KMS-11 (cell line): ENCODE measurements around the gene GSK3B.

ENCODE experiments used
- H2AFZ ChIP-seq: fragments of 200-600 bp; sonication (generic); 2 replicates; pipeline ENCODE4 v1.6.1; 2016; ENCODE audit warnings: antibody characterized with exemption, mixed run types, low read depth
- H3K27ac ChIP-seq: fragments of 200-600 bp; sonication (generic); 2 replicates; pipeline ENCODE4 v1.6.1; 2016; ENCODE audit warnings: mild to moderate bottlenecking, mixed run types
- H3K27me3 ChIP-seq: fragments of 200-600 bp; sonication (generic); 2 replicates; pipeline ENCODE4 v1.6.1; 2017; ENCODE audit warnings: mild to moderate bottlenecking, low read depth, mixed run types, moderate library complexity; ENCODE audit not compliant: insufficient read depth
- H3K36me3 ChIP-seq: fragments of 200-600 bp; sonication (generic); 2 replicates; pipeline ENCODE4 v1.6.1; 2017; ENCODE audit warnings: mild to moderate bottlenecking, mixed run types; ENCODE audit not compliant: insufficient read depth
- H3K4me1 ChIP-seq: fragments of 200-600 bp; sonication (generic); 2 replicates; pipeline ENCODE4 v1.6.1; 2016; ENCODE audit warnings: mild to moderate bottlenecking, low read depth, mixed run types; ENCODE audit not compliant: poor library complexity, severe bottlenecking
- H3K4me2 ChIP-seq: fragments of 200-600 bp; sonication (generic); 2 replicates; pipeline ENCODE4 v1.7.0; 2016; ENCODE audit warnings: mild to moderate bottlenecking, mixed run types
- H3K4me3 ChIP-seq: fragments of 200-600 bp; sonication (generic); IDR thresholded peaks from 2 replicates; pipeline ENCODE4 v1.6.1; 2017; ENCODE audit warnings: low read depth, low read length, mixed read lengths; ENCODE audit not compliant: insufficient read depth
- H3K79me2 ChIP-seq: fragments of 200-600 bp; sonication (generic); 2 replicates; pipeline ENCODE4 v1.6.1; 2016; ENCODE audit warnings: low read depth, mixed run types; ENCODE audit not compliant: insufficient read depth
- H3K9ac ChIP-seq: fragments of 200-600 bp; sonication (generic); 2 replicates; pipeline ENCODE4 v1.6.1; 2016; ENCODE audit warnings: mild to moderate bottlenecking, mixed run types
- H4K20me1 ChIP-seq: fragments of 200-600 bp; sonication (generic); 2 replicates; pipeline ENCODE4 v1.6.1; 2016; ENCODE audit warnings: mild to moderate bottlenecking, mixed run types; ENCODE audit not compliant: insufficient read depth
- TF ChIP-seq, protein P1 (sequence below): fragments of 200-600 bp; sonication (generic); conservative IDR thresholded peaks from 2 replicates; pipeline ENCODE4 v1.6.1; 2017; ENCODE audit warnings: low read depth, mild to moderate bottlenecking, antibody characterized with exemption, low read length, moderate library complexity, mixed read lengths

GSK3B gene

DNA sequence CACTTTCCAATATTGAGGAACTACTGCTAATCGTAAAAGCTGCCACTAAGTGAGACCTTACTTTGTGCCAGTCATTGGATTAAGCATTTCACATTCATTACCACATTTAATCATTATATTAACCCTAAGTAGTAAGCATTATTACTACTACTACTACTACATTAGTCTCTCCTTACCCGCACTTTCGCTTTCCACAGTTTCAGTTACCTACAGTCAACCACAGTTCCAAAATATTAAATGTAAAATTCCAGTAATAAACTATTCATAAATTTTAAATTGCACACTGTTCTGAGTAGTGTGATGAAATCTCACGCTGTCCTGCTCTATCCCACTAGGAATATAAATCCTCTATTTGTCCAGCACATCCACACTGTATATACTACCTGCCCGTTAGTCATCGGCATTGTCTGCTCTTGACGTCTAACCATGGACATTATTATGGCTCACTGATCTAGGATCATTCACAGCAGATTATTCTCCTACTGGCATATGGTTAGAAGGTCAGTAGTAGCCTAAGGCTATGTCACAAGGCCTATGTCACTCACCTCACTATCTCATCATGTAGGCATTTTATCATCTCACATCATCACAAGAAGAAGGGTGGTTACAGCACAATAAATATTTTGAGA, 121.1 kb downstream of the GSK3B start:
- Histone ChIP-seq H3K36me3 (no peaks in the 10 kb centered on the region), H4K20me1 (no peaks in the 10 kb centered on the region), H3K4me1 (no peaks in the 10 kb centered on the region), H3K27me3 (no peaks in the 10 kb centered on the region), H3K9ac (no peak overlapping the region), H3K4me3 (no peak overlapping the region), H3K79me2 (peaks cover 46% of the 10 kb centered on the region), H3K27ac (no peak overlapping the region), H2AFZ (no peak overlapping the region), H3K4me2 (no peak overlapping the region)
- TF ChIP-seq, protein P1, sequence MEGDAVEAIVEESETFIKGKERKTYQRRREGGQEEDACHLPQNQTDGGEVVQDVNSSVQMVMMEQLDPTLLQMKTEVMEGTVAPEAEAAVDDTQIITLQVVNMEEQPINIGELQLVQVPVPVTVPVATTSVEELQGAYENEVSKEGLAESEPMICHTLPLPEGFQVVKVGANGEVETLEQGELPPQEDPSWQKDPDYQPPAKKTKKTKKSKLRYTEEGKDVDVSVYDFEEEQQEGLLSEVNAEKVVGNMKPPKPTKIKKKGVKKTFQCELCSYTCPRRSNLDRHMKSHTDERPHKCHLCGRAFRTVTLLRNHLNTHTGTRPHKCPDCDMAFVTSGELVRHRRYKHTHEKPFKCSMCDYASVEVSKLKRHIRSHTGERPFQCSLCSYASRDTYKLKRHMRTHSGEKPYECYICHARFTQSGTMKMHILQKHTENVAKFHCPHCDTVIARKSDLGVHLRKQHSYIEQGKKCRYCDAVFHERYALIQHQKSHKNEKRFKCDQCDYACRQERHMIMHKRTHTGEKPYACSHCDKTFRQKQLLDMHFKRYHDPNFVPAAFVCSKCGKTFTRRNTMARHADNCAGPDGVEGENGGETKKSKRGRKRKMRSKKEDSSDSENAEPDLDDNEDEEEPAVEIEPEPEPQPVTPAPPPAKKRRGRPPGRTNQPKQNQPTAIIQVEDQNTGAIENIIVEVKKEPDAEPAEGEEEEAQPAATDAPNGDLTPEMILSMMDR: no peak

DNA sequence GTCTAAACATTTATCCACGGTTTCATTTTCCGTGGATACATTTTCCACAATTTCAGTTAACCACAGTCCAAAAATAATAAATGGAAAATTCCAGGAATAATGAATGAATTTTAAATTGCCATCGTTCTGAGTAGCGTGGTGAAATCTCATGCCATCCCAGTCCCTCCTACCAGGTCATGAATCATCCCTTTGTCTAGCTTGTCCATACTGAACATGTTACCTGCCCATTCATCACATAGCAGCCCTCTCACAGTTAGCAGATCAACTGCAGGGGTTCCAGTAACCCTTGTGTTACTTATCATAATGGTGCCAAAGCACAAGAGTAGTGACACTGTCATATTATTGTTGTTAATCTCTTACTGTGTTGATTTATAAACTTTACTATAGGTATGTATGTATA, 124.5 kb downstream of the GSK3B start:
- no peak overlapping the region for H2AFZ ChIP-seq
- no peak overlapping the region for H3K4me2 ChIP-seq
- no peaks in the 10 kb centered on the region for H3K27me3 ChIP-seq
- no peaks in the 10 kb centered on the region for H3K36me3 ChIP-seq
- H3K27ac ChIP-seq: no peak overlapping the region
- H3K9ac ChIP-seq: no peak overlapping the region
- no peaks in the 10 kb centered on the region for H3K4me1 ChIP-seq
- no peak overlapping the region for H3K4me3 ChIP-seq
- TF ChIP-seq, protein P1: no peak
- H3K79me2 ChIP-seq: peaks cover 24% of the 10 kb centered on the region; the same call in 1 of the 2 replicates
- no peaks in the 10 kb centered on the region for H4K20me1 ChIP-seq

DNA sequence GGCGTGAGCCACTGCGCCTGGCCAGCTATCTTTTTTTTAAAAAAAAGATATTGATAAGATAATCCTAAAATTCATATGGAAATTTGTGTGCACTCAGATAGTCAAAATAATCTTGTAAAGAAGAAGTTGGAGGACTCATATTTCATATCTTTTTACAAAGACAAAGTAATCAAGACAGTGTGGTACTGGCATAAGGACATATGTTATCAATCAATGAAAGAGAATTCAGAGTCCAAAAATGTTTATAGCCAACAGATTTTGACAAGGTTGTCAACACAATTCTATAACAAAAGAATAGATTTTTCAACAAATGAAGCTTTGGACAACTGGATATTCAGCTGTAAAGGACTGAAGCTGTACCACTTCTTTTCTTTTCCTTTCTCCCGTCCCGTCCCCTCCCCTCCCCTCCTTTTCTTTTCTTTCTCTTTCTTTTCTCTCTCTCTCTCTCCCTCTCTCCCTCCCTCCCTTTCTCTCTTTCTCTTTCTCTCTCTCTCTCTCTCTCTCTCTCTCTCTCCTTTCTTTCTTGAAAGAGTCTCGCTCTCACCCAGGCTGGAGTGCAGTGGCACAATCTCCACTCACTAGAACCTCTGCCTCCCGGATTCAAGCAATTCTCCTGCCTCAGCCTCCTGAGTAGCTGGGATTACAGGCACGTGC, 126.8 kb downstream of the GSK3B start:
- Histone ChIP-seq H3K79me2 (peaks cover 17% of the 10 kb centered on the region; the same call in 1 of the 2 replicates), H3K27me3 (no peaks in the 10 kb centered on the region), H3K4me2 (no peak overlapping the region), H3K36me3 (no peaks in the 10 kb centered on the region), H4K20me1 (no peaks in the 10 kb centered on the region), H3K9ac (no peak overlapping the region), H3K27ac (no peak overlapping the region), H2AFZ (no peak overlapping the region), H3K4me3 (no peak overlapping the region), H3K4me1 (no peaks in the 10 kb centered on the region)
- TF ChIP-seq, protein P1: no peak

DNA sequence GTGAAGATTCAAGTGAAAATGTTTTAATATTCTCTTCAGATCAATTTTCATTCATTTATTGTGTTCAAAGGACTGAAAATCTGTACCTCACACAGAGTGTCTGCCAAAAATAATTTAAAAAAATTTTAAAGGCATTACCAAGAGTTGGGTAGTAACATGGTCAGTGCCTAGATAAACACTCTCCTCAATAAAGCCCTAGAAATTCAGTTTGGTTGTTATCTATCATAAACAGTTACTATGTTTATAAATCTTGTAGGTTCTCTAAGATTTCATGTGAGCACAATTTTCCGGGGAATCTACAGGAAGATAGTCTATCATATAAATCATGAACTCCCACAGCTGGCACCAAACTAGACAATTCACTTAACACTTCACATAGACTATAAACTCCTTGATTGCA, 128.6 kb downstream of the GSK3B start:
- Histone ChIP-seq H3K4me3 (no peak overlapping the region), H3K27me3 (no peaks in the 10 kb centered on the region), H3K4me2 (no peak overlapping the region), H3K4me1 (no peaks in the 10 kb centered on the region), H3K9ac (no peak overlapping the region), H2AFZ (no peak overlapping the region), H3K79me2 (peaks cover 17% of the 10 kb centered on the region; the same call in 1 of the 2 replicates), H4K20me1 (no peaks in the 10 kb centered on the region), H3K36me3 (no peaks in the 10 kb centered on the region), H3K27ac (no peak overlapping the region)
- TF ChIP-seq, protein P1: no peak
